Psoas muscle (tissue), 8 donors: ENCODE data around the gene MFSD6. TPM values are rescaled to one million over a fixed set of nuclear protein-coding genes. Genes with fewer than 3 reads are reported as not detected.

Source experiments
- ATAC-seq, 4 donors: fragments of 200-7000 bp; cut with Tn5 transposase; one replicate each; pipeline ENCODE4 v1.9.1; 2020; ENCODE audit warnings: moderate library complexity in 3 of 4, mild to moderate bottlenecking in 2 of 4
- DNase-seq, 2 donors: peaks; one replicate each; pipeline ENCODE4 v3.0.0-alpha.2; 2020
- H3K27ac ChIP-seq: fragments of 200-600 bp; one replicate; pipeline ENCODE4 v1.8.0; 2022
- H3K27me3 ChIP-seq, 3 donors: fragments of 200-600 bp in 1 of 3; one replicate each; pipeline versions ENCODE4 v1.6.1 to v1.8.0; 2013 to 2022; ENCODE audit warnings: low read length in 2 of 3, mild to moderate bottlenecking in 2 of 3, moderate library complexity in 1 of 3; ENCODE audit not compliant: insufficient read depth in 3 of 3
- H3K36me3 ChIP-seq, 2 donors: fragments of 200-600 bp in 1 of 2; one replicate each; pipeline versions ENCODE4 v1.6.1 to v1.8.0; 2013 to 2022; ENCODE audit warnings: low read depth in 1 of 2, mild to moderate bottlenecking in 1 of 2, moderate library complexity in 1 of 2; ENCODE audit not compliant: insufficient read depth in 1 of 2
- H3K4me1 ChIP-seq: fragments of 200-600 bp; one replicate; pipeline ENCODE4 v1.8.0; 2022
- H3K4me3 ChIP-seq: fragments of 200-600 bp; one replicate; pipeline ENCODE4 v1.8.0; 2022; ENCODE audit warnings: mild to moderate bottlenecking
- H3K9me3 ChIP-seq: fragments of 200-600 bp; one replicate; pipeline ENCODE4 v1.8.0; 2022
- CTCF ChIP-seq: fragments of 200-600 bp; IDR thresholded peaks from one replicate; pipeline ENCODE4 v1.8.0; 2022; ENCODE audit warnings: antibody characterized with exemption
- WGBS, 3 donors: extraction: QIAGEN DNeasy Blood & Tissue Kit; methylation state at CpG; one replicate each; pipeline versions ENCODE4 v1.1.6 to v1.1.7; 2013; 5-methylcytosine and 5-hydroxymethylcytosine counted together
- intact Hi-C, 2 donors: fragments of 100-400 bp; cut with DNase I; formaldehyde crosslinking; loops; one replicate each; pipeline versions ENCODE4 v1.11.0 to v1.14.2; 2022
- polyA plus RNA-seq, 3 donors: library from polyadenylated mRNA; stranded (reverse); fragments of 200-250 nt; gene quantifications; one replicate each; pipeline ENCODE4 v1.2.3, GENCODE V29; 2013
- total RNA-seq, 4 donors: library from RNA; stranded (reverse); fragmentation: NEBNext Ultra II Directional in 2 of 4; extraction: Animal tissue kit (Norgen Biotek cat#: 25700) in 2 of 4; gene quantifications; one replicate each; pipeline versions ENCODE4 v1.2.1 to v1.2.4, GENCODE V29; 2021 to 2023
- donor health status: healthy with polysubstance abuse.
- donor health status: DM: no; HTN: no; CAD: no; lungs with moderate emphysema.
- donor health status: Bipolar disorder and iron deficiency.
- donor health status: healthy.
- donor health status: DM: yes; HTN: yes; CAD: no.
- donor health status: DM: no; HTN: no; CAD: no.
- donor health status: DM: no; HTN: no; CAD: no.
- donor health status: DM: yes; HTN: yes; CAD: no.

Gene MFSD6
- total and polyA plus RNA-seq, 7 donors: 2.6 to 9.4 (median 5.0) TPM

- Histone ChIP-seq H3K27ac (no peak overlapping the region), H3K36me3 (peaks cover 0 to 52% of the 10 kb centered on the region in 2 donors), H3K9me3 (no peaks in the 10 kb centered on the region), H3K4me1 (peaks cover 10% of the 10 kb centered on the region), H3K27me3 (no peaks in the 10 kb centered on the region), H3K4me3 (no peak overlapping the region)
- WGBS, 3 donors: 88 to 97% (median 96%) methylated on average over 1 of the region's 1 CpG
- DNase-seq (no peak), ATAC-seq (no peak)
- no peak for TF ChIP-seq CTCF
- intact Hi-C loops: no loop called here
Observed at GRCh38 chr2:190362894-190363293, 45.3 kb upstream of the MFSD6 start.

GRCh38 chr2:190365499-190366204 lies 42.5 kb upstream of the MFSD6 start:
- no peak for TF ChIP-seq CTCF
- Histone ChIP-seq H3K27ac (no peak overlapping the region), H3K36me3 (peaks cover 0 to 73% of the 10 kb centered on the region in 2 donors), H3K9me3 (no peaks in the 10 kb centered on the region), H3K27me3 (no peaks in the 10 kb centered on the region), H3K4me3 (no peak overlapping the region), H3K4me1 (no peaks in the 10 kb centered on the region)
- ATAC-seq (no peak), DNase-seq (no peak)
- 87 to 98% (median 97%) methylated on average over 19 of the region's 19 CpGs for WGBS, 3 donors
- intact Hi-C loops: no loop called here

- WGBS, 3 donors: 85 to 93% (median 90%) methylated on average over 11 of the region's 11 CpGs
- no peak for ATAC-seq
Observed at GRCh38 chr2:190366248-190366753, 41.9 kb upstream of the MFSD6 start.

GRCh38 chr2:190367091-190367490 lies 41.1 kb upstream of the MFSD6 start:
- Histone ChIP-seq H3K4me3 (no peak overlapping the region), H3K27me3 (no peaks in the 10 kb centered on the region), H3K27ac (no peak overlapping the region), H3K4me1 (no peaks in the 10 kb centered on the region), H3K9me3 (no peaks in the 10 kb centered on the region), H3K36me3 (peaks cover 0 to 76% of the 10 kb centered on the region in 2 donors)
- intact Hi-C loops: no loop called here
- no peak for DNase-seq
- TF ChIP-seq CTCF: no peak
- ATAC-seq: no peak
- WGBS, 3 donors: 89 to 98% (median 92%) methylated on average over 4 of the region's 4 CpGs

More at GRCh38 chr2:190366248-190366753, 41.9 kb upstream of the MFSD6 start:
- H3K27me3 ChIP-seq: no peaks in the 10 kb centered on the region
- DNase-seq: no peak
- H3K9me3 ChIP-seq: no peaks in the 10 kb centered on the region
- peaks cover 0 to 79% of the 10 kb centered on the region in 2 donors for H3K36me3 ChIP-seq
- no peak overlapping the region for H3K4me3 ChIP-seq
- no peak overlapping the region for H3K27ac ChIP-seq
- TF ChIP-seq CTCF: no peak
- intact Hi-C loops: no loop called here
- H3K4me1 ChIP-seq: no peaks in the 10 kb centered on the region
